T-helper 1 cell (primary cell): ENCODE data around the gene FAM78A.

Experiments used
- DNase-seq, 5 donors: peaks; one replicate each; pipeline ENCODE4 v3.0.0-alpha.2; 2012 to 2020

Gene FAM78A

GRCh38 chr9:131302244-131303075, 26.1 kb upstream of the FAM78A start:
- no peak for DNase-seq

GRCh38 chr9:131300444-131300843, 24.1 kb upstream of the FAM78A start:
- DNase-seq, result no peak

- no peak for DNase-seq
Measured at GRCh38 chr9:131299961-131300347, 23.6 kb upstream of the FAM78A start.

- no peak for DNase-seq
Measured at GRCh38 chr9:131299346-131299960, 23.1 kb upstream of the FAM78A start.

- DNase-seq, result no peak
Measured at GRCh38 chr9:131298816-131299215, 22.5 kb upstream of the FAM78A start.

- no peak for DNase-seq
Measured at GRCh38 chr9:131298341-131298740, 22.0 kb upstream of the FAM78A start.

- no peak for DNase-seq
Measured at GRCh38 chr9:131297903-131298302, 21.6 kb upstream of the FAM78A start.

- no peak for DNase-seq
Measured at GRCh38 chr9:131296906-131297500, 20.7 kb upstream of the FAM78A start.

- DNase-seq, result no peak
Measured at GRCh38 chr9:131296460-131296859, 20.1 kb upstream of the FAM78A start.

- no peak for DNase-seq
Measured at GRCh38 chr9:131292937-131293336, 16.6 kb upstream of the FAM78A start.

- no peak for DNase-seq
Measured at GRCh38 chr9:131291795-131292315, 15.5 kb upstream of the FAM78A start.

- DNase-seq, result no peak
Measured at GRCh38 chr9:131290767-131291370, 14.6 kb upstream of the FAM78A start.

GRCh38 chr9:131290036-131290766, 13.9 kb upstream of the FAM78A start:
- no peak for DNase-seq

- no peak for DNase-seq
Measured at GRCh38 chr9:131289301-131290035, 13.2 kb upstream of the FAM78A start, which contains the start of gene PLPP7. Gene PLPP7, plus strand, starts transcription at chr9:131289723. Its CDS starts 275 bp downstream, at chr9:131289998.

- DNase-seq, result no peak
Measured at GRCh38 chr9:131288217-131288616, 11.9 kb upstream of the FAM78A start.

GRCh38 chr9:131287359-131287758, 11.0 kb upstream of the FAM78A start:
- DNase-seq, result no peak

GRCh38 chr9:131284856-131285255, 8.5 kb upstream of the FAM78A start:
- DNase-seq, result no peak

- no peak for DNase-seq
Measured at GRCh38 chr9:131282688-131283422, 6.5 kb upstream of the FAM78A start.

- no peak for DNase-seq
Measured at GRCh38 chr9:131282175-131282574, 5.9 kb upstream of the FAM78A start.

- DNase-seq, result no peak
Measured at GRCh38 chr9:131281119-131281965, 5.0 kb upstream of the FAM78A start.
